Neuron (in vitro differentiated cells): ENCODE measurements around the gene GSK3B.

Source experiments
- H2AFZ ChIP-seq: one replicate; pipeline ENCODE4 v1.6.1; 2013; ENCODE audit warnings: low read depth, mild to moderate bottlenecking, inconsistent platforms, low read length, moderate library complexity
- H3K27me3 ChIP-seq: one replicate; pipeline ENCODE4 v1.6.1; 2013; ENCODE audit warnings: low read length; ENCODE audit not compliant: insufficient read depth
- H3K36me3 ChIP-seq: one replicate; pipeline ENCODE4 v1.6.1; 2013; ENCODE audit warnings: low read length; ENCODE audit not compliant: insufficient read depth
- H3K4me1 ChIP-seq: one replicate; pipeline ENCODE4 v1.6.1; 2013; ENCODE audit warnings: low read length; ENCODE audit not compliant: insufficient read depth
- H3K4me3 ChIP-seq: 2 replicates; pipeline ENCODE4 v1.5.1; 2013; ENCODE audit warnings: mild to moderate bottlenecking, low read length, moderate library complexity
- H3K9me3 ChIP-seq: one replicate; pipeline ENCODE4 v1.6.1; 2013; ENCODE audit warnings: low read length

Gene GSK3B

GRCh38 chr3:119927190-119927589 lies 167.1 kb downstream of the GSK3B start:
- Histone ChIP-seq H3K4me1 (no peaks in the 10 kb centered on the region), H2AFZ (no peak overlapping the region), H3K36me3 (peaks cover 2% of the 10 kb centered on the region), H3K4me3 (no peak overlapping the region), H3K27me3 (no peaks in the 10 kb centered on the region), H3K9me3 (peaks cover 5% of the 10 kb centered on the region)

- no peak overlapping the region for H2AFZ ChIP-seq
- H3K36me3 ChIP-seq = peaks cover 15% of the 10 kb centered on the region
- H3K9me3 ChIP-seq = peaks cover 21% of the 10 kb centered on the region
- no peaks in the 10 kb centered on the region for H3K27me3 ChIP-seq
- H3K4me3 ChIP-seq = no peak overlapping the region
- no peaks in the 10 kb centered on the region for H3K4me1 ChIP-seq
These were observed 169.8 kb downstream of the GSK3B start for GRCh38 chr3:119924111-119925094.

- no peaks in the 10 kb centered on the region for H3K4me1 ChIP-seq
- no peak overlapping the region for H3K4me3 ChIP-seq
- peaks cover 34% of the 10 kb centered on the region for H3K36me3 ChIP-seq
- no peak overlapping the region for H2AFZ ChIP-seq
- H3K27me3 ChIP-seq = no peaks in the 10 kb centered on the region
- H3K9me3 ChIP-seq = peaks cover 16% of the 10 kb centered on the region
These were observed 175.0 kb downstream of the GSK3B start for GRCh38 chr3:119918992-119919933.

- no peaks in the 10 kb centered on the region for H3K4me1 ChIP-seq
- no peaks in the 10 kb centered on the region for H3K27me3 ChIP-seq
- peaks cover 51% of the 10 kb centered on the region for H3K36me3 ChIP-seq
- H2AFZ ChIP-seq = no peak overlapping the region
- H3K9me3 ChIP-seq = no peaks in the 10 kb centered on the region
- H3K4me3 ChIP-seq = no peak overlapping the region
These were observed 181.2 kb downstream of the GSK3B start for GRCh38 chr3:119913021-119913420.

GRCh38 chr3:119912220-119912619 lies 182.0 kb downstream of the GSK3B start:
- peaks cover 52% of the 10 kb centered on the region for H3K36me3 ChIP-seq
- H3K4me1 ChIP-seq = no peaks in the 10 kb centered on the region
- H2AFZ ChIP-seq = no peak overlapping the region
- no peaks in the 10 kb centered on the region for H3K9me3 ChIP-seq
- H3K4me3 ChIP-seq = no peak overlapping the region
- H3K27me3 ChIP-seq = no peaks in the 10 kb centered on the region

- no peaks in the 10 kb centered on the region for H3K9me3 ChIP-seq
- H2AFZ ChIP-seq = no peak overlapping the region
- H3K4me3 ChIP-seq = no peak overlapping the region
- H3K4me1 ChIP-seq = no peaks in the 10 kb centered on the region
- H3K27me3 ChIP-seq = no peaks in the 10 kb centered on the region
- peaks cover 54% of the 10 kb centered on the region for H3K36me3 ChIP-seq
These were observed 182.5 kb downstream of the GSK3B start for GRCh38 chr3:119911748-119912147.

GRCh38 chr3:119902061-119902460 lies 192.2 kb downstream of the GSK3B start:
- no peaks in the 10 kb centered on the region for H3K9me3 ChIP-seq
- H3K27me3 ChIP-seq = no peaks in the 10 kb centered on the region
- H3K36me3 ChIP-seq = peaks cover 48% of the 10 kb centered on the region
- peaks cover 1% of the 10 kb centered on the region for H3K4me1 ChIP-seq
- no peak overlapping the region for H2AFZ ChIP-seq
- H3K4me3 ChIP-seq = no peak overlapping the region

GRCh38 chr3:119901148-119901547 lies 193.1 kb downstream of the GSK3B start:
- no peaks in the 10 kb centered on the region for H3K9me3 ChIP-seq
- H3K4me1 ChIP-seq = peaks cover 1% of the 10 kb centered on the region
- H3K27me3 ChIP-seq = no peaks in the 10 kb centered on the region
- peaks cover 43% of the 10 kb centered on the region for H3K36me3 ChIP-seq
- H2AFZ ChIP-seq = no peak overlapping the region
- H3K4me3 ChIP-seq = no peak overlapping the region

GRCh38 chr3:119899192-119899511 lies 195.1 kb downstream of the GSK3B start:
- no peak overlapping the region for H2AFZ ChIP-seq
- no peaks in the 10 kb centered on the region for H3K27me3 ChIP-seq
- no peak overlapping the region for H3K4me3 ChIP-seq
- no peaks in the 10 kb centered on the region for H3K9me3 ChIP-seq
- peaks cover 38% of the 10 kb centered on the region for H3K36me3 ChIP-seq
- H3K4me1 ChIP-seq = peaks cover 1% of the 10 kb centered on the region

GRCh38 chr3:119898478-119899191 lies 195.6 kb downstream of the GSK3B start:
- Histone ChIP-seq H3K4me1 (peaks cover 1% of the 10 kb centered on the region), H2AFZ (no peak overlapping the region), H3K4me3 (no peak overlapping the region), H3K27me3 (no peaks in the 10 kb centered on the region), H3K36me3 (peaks cover 38% of the 10 kb centered on the region), H3K9me3 (no peaks in the 10 kb centered on the region)

- Histone ChIP-seq H3K9me3 (no peaks in the 10 kb centered on the region), H2AFZ (no peak overlapping the region), H3K36me3 (peaks cover 31% of the 10 kb centered on the region), H3K27me3 (no peaks in the 10 kb centered on the region), H3K4me3 (no peak overlapping the region), H3K4me1 (peaks cover 7% of the 10 kb centered on the region)
These were observed 200.1 kb downstream of the GSK3B start for GRCh38 chr3:119894195-119894594.

- H3K27me3 ChIP-seq = no peaks in the 10 kb centered on the region
- H3K36me3 ChIP-seq = peaks cover 30% of the 10 kb centered on the region
- H3K4me1 ChIP-seq = peaks cover 7% of the 10 kb centered on the region
- H3K9me3 ChIP-seq = no peaks in the 10 kb centered on the region
- no peak overlapping the region for H3K4me3 ChIP-seq
- no peak overlapping the region for H2AFZ ChIP-seq
These were observed 200.5 kb downstream of the GSK3B start for GRCh38 chr3:119893769-119894168.
